ENCODE measurements around the gene CCNY.

DNA sequence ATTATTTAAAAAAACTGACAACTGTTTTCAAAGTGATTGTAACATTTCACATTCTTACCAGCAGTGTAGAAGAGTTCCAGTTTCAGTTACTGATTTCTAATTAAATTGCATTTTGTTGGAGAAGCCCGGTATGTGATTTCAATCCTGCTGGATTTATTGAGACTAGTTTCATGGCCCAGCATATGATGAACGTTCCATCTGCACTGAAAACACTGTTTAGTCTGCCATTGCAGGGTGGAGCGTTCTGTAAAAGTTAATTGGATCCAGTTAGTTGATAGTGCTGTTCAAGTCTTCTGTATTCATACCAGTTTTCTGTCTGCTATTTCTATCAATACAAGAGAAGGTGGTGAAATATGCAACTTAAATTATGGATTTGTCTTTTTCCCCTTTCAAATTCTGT is 37.3 kb upstream of the CCNY start:
- no peak for TF ChIP-seq TAF1 (IDR thresholded peaks at IDR 0.05; ENCODE audit: low read depth, low read length)
- no peak for TF ChIP-seq POLR2A (IDR thresholded peaks at IDR 0.05; ENCODE audit: low read depth, low read length)

Measured in GM12891 (cell line).